Suppressor macrophage treated with lipopolysaccharide for 1 hour (primary cell): Measurements from ENCODE around the gene INPP5K.
"Not testable (repeated sequence)": the region's sequence is repeated elsewhere in the genome, so short reads cannot be mapped to it uniquely, and the experiment has no call there.

ENCODE experiments used
- DNase-seq, 3 donors: peaks; one replicate each; pipeline ENCODE4 v3.0.0-alpha.2; 2020 to 2022

INPP5K gene

DNA sequence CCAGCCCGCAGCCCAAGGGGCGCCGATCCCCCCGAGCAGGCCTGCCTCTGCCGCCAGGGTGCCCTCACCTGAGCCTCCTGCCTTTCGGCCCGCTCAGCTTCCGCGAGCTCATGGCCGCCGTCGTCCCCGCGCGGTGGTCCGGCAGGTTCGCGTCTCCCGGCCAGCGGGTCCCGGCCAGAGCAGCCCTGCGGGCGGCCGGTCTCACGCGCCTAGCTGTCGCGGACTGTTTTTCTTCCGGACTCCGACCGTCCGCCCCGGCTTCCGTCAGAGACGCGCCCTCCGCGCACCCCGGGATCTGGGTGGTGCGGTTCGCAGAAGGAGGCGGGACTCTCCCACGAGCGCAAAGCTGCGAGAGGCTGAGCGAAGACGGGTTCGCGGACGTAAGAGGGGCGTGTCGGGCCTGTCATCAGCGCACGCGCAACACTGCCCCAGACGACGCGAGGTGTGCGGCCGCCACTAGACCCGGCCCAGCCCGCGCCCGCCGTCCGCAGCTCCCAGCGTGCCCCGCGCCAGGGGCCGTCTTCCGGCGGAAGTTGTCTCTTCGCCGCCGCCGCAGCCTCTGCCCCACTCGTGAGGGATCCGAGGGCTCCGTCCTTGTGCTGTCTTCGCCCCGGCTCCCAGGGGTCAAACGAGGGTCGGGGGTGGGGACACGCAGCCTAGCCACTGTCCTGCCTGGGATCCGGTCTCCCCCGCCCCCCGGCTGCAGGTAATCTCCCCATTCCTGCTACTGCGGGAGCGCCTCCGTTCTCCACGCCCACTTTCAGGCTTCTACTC, at the start of gene INPP5K:
TSS of gene INPP5K (minus strand) at position 225 of the 774 bp plus-strand sequence. CDS start at position 112, 113 bp downstream.
- peak; percentile 99 for DNase-seq

- peak in 2 of 3 donors; percentile 51 to 55 for DNase-seq
These were observed 49.5 kb upstream of the INPP5K start for GRCh38 chr17:1565877-1566276.

GRCh38 chr17:1563786-1564613, 47.6 kb upstream of the INPP5K start:
- DNase-seq, result no peak

GRCh38 chr17:1563471-1563785, 47.0 kb upstream of the INPP5K start:
- not testable (repeated sequence) for DNase-seq

- no peak for DNase-seq
These were observed 45.8 kb upstream of the INPP5K start for GRCh38 chr17:1562176-1562643.

DNA sequence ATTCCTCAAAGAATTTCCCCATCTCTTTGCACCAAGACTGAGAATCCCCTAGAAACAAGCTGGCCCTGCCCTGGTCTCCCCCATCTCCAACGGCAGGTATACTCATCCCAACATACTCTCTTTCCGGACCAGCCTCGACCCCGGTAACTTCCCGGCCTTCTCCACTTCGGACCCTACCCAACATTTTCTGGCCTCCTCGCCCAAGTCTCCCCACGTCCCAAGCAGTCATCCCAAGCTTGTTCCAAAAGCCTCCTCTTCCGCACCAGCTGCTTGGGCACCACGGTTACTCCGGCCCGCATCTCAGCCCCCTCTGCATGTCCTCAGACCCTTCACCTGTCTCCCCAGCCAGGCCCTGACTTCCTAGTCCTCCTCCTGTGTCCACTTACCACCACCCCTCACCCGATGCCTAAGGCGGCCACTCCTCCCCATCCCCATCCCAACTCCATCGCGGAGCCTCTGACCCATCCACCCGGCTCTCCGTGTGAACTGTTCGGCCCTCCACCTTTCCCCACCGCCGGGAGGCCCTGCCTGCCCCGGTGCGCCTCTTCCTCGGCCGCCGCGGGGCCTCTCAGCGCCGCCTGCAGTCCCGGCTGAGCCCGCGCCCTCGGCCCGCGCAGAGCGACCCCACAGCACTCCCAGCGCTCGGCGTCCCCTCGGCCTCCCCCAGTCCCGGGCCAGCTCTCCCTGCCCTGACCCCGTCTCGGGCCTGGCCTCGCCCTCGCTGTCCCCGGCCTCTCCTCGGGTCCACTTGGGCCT, 45.2 kb upstream of the INPP5K start:
- DNase-seq, result peak in 2 of 3 donors; percentile 42 to 70

DNA sequence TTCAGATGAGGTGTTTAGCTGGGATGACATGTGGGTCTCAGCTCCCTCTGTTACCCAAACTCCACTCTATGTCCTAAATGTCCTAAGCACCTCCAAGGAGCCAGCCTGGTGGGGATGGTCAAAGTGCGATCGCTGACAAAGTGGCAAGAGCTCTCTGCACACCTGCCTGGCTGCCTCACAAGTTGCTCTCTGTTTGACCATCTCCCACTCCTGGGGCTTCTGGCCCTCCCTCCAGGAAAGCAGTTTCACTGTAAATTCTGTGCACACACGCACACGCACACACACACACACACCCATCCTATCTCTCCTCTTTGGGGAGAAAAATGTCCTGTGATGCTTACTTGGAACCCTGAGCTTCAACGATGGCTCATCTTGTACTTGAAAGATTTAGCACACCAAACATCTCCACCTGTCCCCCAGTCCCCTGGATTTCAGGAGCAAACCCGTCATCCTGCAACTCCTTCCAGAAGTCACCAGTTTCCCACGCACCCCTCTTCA, 44.5 kb upstream of the INPP5K start:
- no peak for DNase-seq

DNA sequence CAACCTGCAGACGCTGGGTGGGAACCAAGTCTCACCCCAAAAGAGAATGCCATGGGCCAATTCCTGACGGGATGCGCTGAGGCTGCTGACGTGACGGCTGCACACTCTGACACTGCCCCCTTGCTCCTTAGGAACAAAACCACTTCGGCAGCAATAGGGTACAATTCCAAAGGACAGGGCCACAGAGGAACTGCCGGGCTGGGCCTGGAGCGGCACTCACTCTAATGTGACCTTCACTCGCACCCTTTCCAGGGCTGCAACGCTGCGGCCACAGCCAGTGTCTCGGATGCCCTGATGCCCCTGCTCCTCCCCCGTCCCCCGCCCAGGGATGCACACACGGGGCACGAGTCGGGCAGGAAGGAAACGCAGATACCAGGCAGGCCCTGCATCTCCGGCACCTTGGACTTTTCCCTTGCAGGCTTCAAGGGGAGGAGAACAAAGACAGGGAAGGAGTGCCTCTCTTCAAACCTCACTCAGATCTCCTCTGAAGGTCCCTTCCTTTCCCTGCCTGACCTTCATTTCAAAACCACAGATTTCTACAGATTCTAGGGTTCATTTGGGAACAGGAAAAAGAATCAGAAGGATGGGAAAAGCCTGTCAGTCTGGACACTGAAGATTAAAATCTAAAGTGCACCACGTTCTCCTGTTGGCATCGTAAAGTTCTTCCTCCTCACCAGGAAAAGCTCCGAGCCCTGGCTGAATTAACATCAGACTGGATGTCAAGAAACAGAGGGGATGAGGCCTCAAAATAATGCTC, 43.9 kb upstream of the INPP5K start:
- no peak for DNase-seq

DNA sequence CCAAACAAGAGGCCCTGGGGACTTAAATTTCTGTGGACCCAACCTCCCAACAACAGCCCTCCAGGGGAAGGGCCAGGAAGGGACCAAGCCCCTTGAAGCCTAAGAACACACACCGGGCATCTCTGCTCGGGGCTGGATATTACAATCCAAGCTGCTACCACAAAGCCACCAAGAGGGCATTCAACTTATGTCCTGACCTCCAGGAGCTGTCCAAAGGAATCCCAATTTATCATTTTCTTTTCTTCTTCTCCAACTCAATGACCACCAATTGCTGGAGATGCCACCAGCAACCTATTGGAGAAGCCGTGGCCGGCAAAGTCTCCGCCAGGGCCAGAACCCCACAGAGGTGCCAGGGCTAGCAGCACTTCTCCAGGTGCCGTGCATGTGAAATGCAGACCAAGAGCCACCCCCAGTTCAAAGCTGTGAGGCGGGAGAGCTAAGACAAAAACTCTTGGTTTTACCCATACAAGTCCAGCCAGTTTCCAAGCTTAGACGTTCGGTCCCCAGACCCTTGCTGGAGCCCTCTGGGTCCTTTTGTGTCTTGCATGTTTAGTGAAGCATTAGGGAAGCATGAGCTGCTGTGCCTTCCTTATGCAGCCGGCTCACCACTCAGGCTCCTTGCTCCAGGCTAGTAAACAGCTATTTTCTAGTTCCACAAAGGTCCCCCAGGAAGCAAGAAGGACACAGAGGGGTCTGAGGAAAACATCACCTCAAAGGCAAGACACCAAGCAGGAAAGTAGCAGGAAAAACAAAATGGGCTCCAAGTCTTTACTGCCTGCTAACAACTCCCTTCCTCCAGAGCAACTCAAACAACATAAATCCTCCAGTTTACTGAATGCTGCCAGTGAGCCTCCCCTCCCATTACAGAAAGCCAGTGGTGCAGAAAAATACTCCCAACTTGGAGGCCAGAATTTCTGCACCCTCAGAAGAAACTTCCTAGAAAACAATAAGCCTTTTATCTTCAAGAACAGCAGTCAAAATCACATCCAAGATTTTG, 42.9 kb upstream of the INPP5K start:
- no peak for DNase-seq

DNA sequence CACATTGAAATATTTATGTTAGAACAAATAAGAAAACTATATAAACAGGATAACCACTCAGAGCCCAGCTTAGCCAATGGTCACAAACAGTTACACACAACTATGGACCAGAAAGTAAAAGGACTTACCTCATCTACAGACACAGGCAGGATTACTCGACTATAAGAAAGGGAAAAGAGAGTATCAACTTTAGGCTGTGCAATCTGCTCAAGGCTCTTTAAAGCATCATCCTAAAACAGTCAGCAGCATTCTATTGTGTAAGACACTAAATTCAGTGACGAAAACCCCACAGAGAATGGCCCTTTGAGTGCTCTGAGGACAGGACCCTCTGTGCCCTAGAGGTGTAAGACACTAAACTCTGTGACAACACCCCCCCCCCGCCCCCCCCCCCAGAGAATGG, 42.0 kb upstream of the INPP5K start:
- peak in 1 of 3 donors; percentile 32 for DNase-seq

DNA sequence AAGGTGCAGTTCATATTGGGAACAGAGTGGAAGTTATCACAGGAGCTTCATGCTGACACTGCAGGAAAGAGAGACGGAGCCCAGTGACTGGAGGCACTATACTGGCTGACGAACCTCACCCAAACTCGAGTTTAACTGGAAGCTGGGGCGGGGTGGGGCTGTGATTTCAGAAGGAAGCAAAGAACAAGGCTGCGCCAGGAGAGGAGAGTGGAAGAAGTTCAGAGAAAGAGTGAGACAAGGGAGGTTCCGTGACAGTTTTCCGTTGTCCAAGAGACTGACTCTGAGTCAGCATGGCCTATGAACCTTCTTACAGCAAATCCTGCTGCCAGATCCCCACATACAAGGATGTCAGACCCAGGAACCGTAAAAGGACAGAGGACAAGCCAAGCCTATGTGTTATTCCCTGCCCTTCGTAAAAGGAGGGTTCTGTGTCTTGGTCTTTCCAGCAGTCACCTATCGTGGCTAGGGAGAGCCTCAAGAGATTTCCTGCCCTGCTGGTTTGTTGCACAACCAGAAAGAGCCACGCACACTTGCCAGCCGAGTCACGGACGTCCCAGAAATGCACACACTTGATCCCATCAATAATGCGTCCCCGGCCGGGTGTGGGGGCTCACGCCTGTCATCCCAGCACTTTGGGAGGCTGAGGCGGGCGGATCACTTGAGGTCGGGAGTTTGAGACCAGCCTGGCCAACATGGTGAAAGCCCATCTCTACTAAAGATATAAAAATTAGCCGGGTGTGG, 41.1 kb upstream of the INPP5K start:
- DNase-seq, result peak; percentile 44 to 62 (median 55)

GRCh38 chr17:1555651-1556471, 39.4 kb upstream of the INPP5K start:
- peak; percentile 86 to 94 (median 92) for DNase-seq

GRCh38 chr17:1554751-1555540, 38.5 kb upstream of the INPP5K start:
- DNase-seq, result no peak

- DNase-seq, result no peak
These were observed 37.2 kb upstream of the INPP5K start for GRCh38 chr17:1553354-1554266.

DNA sequence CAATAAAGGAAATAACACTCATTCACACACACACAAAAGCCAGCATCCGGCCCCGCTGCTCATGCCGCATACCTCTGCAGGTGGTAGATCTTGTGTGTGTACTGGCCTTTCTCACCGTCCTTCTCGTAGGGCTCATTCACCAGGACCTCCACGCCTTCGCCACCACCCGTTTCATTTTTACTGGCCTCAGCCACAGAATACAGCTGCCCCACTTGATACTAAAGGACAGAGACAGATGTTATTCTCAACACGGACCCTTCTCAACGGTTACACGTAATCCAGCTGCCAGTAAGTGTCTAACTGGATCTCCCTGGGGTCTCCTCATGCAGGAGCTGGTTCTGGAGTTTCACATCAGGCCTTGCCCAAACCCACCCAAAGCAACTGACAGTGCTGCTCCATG, 36.5 kb upstream of the INPP5K start:
- no peak for DNase-seq

GRCh38 chr17:1551741-1552140, 35.3 kb upstream of the INPP5K start:
- no peak for DNase-seq

DNA sequence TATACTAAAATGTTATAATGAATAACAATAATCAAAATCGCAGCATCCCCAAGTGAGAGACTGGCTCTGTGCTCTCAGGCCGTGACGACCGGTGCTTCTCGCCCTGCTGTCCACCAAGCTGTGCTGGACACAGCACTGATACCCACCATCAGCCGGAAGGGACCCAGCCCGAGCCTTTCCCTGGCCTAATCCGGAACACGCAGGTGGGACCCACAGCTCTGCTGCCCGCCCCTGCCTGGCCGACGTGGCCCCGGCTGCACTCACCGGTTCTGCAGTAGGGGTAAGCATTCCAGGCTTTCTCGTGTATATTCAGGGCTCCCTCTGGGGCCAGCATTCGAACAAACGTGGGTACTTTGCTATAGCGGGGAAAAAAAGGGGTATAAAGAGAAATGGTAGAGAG, 31.6 kb upstream of the INPP5K start:
- no peak for DNase-seq
